Measurements from ENCODE around the gene MRPS12.

Gene MRPS12

GRCh38 chr19:38977445-38978325, 46.9 kb downstream of the MRPS12 start:
- no peak for DNase-seq

GRCh38 chr19:38978326-38978689, 47.6 kb downstream of the MRPS12 start:
- no peak for DNase-seq

DNA sequence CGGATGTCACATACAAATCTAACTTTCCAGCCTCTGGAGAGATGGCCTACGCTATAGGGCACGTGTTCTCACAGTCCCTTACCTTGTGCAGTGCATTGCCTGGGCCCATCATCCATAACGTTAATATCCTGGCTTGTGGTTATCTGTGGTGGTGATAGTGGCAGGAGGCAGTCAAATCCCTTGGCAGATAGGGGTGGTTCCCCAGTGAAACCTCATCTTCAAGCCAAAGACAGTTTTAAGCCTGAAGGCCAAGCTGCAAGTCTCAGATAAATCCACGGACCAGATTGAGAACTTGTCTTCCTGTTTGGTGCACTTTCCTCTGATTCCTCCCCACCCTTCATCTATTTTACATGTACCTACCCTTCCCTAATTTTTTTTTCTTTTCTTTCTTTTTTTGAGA, 49.1 kb downstream of the MRPS12 start:
- DNase-seq, result no peak

GRCh38 chr19:38980583-38981374, 50.0 kb downstream of the MRPS12 start:
- DNase-seq, result no peak

Measured in DMS 273 treated with DMSO at 0.1 percent for 48 hours (cell line).